Hepatic stellate cell (primary cell): ENCODE data around the gene TBC1D12.
"Not testable (repeated sequence)": the region's sequence is repeated elsewhere in the genome, so short reads cannot be mapped to it uniquely, and the experiment has no call there.

Experiments
- DNase-seq: peaks from one replicate; pipeline ENCODE4 v3.0.0; 2011; ENCODE audit warnings: low spot score

The TBC1D12 gene

DNA sequence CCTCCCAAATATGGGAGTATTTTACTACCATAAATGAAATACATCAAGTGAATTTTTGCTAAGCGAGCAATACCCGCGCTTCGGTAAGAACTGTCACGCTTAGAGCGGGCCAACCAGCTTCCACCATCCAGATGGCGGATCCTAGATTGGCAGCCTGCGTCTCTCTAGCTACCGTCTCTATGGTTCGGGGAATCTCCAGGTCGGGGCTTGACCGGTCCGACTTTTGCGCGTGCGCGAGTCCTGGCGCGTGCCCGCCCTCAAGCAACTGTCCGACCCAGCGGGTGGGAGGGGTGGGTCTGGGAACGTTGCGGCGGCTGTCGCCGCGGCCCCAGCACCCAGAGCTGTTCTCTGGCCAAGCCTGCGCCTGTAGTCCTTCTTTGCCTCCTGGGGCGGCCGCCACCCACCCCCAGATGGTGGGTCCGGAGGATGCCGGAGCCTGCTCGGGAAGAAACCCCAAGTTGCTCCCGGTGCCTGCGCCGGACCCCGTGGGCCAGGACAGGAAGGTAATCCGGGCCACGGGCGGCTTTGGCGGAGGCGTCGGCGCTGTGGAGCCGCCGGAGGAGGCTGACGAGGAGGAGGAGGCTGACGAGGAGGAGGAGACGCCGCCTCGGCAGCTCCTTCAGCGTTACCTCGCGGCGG, at the start of gene TBC1D12:
Gene TBC1D12 (plus strand): TSS at position 338 of the 639 bp plus-strand sequence. CDS start 73 bp downstream, at position 411.
- peak; percentile 94 for DNase-seq

GRCh38 chr10:94353336-94353735, 49.0 kb upstream of the TBC1D12 start:
- DNase-seq = no peak

DNA sequence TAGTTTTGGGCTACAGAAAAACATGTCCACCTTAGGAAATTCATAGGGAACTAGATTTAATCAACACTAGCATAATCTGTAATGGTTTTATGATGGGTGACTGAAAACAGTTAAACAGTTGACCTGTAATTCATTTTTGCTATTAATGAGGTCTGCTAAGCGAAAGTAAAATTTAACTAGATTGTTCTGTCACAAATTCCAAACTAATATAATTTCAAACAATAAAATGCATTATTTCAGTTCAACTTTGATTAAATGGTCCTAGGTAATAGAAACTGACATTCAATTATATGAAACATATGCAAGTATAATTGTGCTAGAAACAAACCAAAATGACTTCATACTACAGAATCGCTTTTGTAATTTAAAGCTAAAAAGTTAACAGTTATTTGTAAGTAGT, 46.5 kb upstream of the TBC1D12 start:
- DNase-seq = no peak

- no peak for DNase-seq
Observed at GRCh38 chr10:94357193-94357592, 45.1 kb upstream of the TBC1D12 start.

GRCh38 chr10:94358480-94358879, 43.9 kb upstream of the TBC1D12 start:
- DNase-seq = peak; percentile 88

DNA sequence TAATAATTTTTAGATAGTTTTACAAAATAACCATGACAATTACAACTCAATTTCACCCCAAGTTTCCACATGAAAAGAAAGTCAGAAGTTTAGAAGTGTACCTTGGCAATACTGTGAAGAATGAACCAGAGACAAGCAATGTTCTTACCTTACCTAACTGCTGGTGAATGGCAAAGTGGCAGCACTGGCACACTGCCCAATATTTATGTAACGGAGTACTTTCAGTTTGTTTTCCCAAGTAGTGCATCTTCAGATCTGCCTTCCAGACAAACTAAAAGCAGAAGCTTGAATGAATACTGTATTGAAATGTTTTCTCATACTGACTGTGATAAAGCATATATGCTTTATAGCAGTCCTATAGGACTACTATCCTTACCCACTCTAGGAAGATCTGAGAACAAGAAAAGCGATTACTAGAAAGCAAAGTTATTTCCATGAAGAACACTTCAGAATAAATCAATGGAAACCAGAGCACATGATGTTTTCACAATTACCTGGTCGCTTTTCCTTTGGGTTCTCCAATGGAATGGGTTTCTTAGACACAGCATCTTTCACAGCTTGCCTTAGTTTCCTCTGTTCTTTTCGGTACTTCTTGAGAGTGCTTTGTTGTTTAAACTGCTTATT, 41.1 kb upstream of the TBC1D12 start:
- DNase-seq = peak; percentile 7

DNA sequence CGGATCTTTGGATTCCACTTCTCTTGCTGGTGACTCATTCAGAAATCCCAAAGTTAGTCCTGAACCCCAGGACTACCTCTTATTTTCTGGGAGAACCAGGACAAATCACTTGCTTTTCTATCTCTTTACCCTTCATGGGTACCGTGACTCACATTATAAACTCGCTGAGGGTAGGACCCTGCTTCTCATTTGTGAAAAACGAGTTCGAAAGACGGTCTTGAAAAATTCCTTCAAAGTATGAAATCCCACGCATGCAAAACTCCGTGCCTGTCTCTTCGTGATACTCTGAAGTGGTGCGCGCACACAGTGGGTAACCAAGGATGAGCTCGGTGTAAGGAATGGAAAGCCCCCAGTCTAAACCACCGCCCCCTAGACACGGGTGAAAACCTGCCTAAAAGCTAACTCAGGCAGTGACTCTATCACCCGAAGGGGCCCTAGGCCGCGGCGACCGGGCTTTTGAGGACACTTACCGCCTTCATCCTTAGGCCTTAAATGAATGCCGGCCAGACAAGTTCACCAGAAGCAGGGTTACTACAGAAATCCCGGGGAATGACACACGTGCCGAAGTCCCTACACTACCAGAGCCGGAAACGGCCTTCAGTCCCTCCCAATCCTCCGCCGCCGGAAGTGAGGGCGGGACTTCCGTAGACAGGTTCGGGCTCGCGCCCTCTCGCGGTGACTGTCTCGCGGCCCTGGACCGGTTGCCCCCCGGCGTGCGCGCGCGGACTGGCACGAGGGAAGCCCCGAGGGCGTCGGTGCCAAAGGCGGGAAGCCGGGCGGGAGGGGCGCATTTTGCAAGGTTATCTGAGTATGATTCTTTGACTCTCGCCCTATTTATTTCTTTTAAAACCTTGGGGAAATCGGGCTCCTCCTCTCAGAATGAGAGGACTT, 39.7 kb upstream of the TBC1D12 start, which contains the start of gene NOC3L:
Gene NOC3L (minus strand): TSS at position 580 of the 891 bp plus-strand sequence. CDS start 101 bp downstream, at position 479.
- DNase-seq = peak; percentile 89

- DNase-seq = no peak
Observed at GRCh38 chr10:94363251-94363565, 39.1 kb upstream of the TBC1D12 start.

GRCh38 chr10:94364482-94364881, 37.9 kb upstream of the TBC1D12 start:
- no peak for DNase-seq

- no peak for DNase-seq
Observed at GRCh38 chr10:94366382-94366781, 36.0 kb upstream of the TBC1D12 start.

DNA sequence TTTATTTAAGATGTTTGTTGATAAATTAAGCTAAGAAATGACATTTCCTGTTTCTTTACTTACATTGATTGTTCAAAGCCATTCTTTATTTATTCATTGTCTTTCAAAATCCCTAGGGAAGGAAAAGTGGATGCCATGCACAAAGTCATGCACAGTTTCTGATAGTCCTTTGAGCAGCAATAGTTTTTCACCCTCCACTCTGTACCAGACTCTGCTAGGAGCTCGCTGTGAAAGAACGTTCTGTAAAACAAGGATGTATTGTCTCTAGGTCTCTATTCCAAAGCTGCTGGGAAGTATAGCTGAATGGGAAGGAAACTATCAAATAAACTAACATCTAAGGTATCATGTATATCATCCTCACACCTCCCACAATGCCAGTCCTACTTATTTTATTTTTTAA, 31.8 kb upstream of the TBC1D12 start:
- DNase-seq = no peak

DNA sequence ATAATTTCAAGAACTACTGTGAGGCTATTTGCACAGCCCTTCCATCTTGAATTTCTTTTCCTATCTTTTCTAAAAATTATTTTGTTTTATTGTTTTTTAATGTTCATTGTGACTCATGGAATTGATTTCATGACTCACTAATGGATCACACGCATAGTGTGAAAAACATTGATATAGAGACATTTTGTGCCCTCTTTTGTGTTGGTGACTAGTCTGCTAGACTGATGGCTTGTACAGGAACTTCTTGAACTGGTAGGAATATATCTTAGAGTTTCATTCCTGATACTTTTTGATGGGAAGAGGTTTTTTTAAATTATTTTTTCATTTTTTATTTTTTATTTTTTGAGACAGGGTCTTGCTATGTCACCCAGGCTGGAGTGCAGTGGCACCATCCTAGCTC, 27.0 kb upstream of the TBC1D12 start:
- no peak for DNase-seq

DNA sequence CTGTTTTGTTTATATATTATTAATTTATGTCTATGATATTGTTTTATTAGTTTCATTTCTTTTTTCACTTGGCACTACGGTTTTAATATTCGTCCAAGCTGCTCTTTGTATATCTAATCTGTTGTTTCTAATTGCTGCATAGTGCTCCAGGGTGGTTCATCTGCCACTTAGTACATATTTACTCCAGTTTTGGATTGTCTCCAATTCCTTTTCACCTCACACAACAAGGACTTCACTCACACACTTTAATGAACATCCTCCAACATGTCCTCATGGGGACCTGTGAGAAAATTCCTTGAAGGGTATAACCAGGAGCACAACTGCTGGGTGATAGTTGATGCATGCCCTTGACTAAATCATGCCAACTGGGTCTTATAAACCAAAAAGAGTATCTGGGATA, 25.5 kb upstream of the TBC1D12 start:
- no peak for DNase-seq

DNA sequence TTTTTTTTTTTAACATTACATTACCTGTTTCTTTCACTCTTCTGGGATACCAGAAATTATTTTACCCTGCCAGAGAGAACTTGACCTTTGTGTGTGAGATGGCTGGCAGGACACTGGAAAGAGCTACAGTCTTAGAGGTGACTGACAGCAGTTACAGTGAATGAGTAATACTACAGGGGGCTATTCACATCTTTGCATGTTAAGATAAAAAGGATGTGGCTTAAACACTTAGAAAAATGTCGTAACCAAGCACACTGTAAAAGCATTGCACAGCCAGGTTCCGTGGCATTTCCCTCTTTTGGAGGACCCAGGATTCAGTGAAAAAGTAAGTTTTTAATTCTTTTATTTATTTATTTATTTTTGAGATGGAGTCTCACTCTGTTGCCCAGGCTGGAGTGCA, 18.8 kb upstream of the TBC1D12 start:
- no peak for DNase-seq

DNA sequence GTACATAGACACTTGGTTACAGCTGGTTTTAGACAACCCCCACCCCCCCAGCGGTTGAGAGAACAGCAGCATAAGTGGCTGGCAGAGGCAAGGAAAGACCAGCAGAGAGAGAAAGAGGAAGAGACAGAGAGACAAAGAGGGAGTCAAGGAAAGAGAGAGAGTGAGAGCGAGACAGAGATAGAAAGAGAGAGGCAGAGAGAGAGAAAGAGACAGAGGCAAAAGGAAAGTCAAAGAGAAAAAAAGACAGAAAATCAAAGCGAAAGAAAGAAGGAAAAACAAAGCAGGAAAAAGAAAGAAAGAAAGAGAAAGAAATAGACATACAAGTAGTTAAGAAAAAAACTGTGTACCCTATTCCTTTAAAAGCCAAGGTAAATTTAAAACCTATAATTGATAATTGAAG, 16.6 kb upstream of the TBC1D12 start:
- DNase-seq = not testable (repeated sequence)

DNA sequence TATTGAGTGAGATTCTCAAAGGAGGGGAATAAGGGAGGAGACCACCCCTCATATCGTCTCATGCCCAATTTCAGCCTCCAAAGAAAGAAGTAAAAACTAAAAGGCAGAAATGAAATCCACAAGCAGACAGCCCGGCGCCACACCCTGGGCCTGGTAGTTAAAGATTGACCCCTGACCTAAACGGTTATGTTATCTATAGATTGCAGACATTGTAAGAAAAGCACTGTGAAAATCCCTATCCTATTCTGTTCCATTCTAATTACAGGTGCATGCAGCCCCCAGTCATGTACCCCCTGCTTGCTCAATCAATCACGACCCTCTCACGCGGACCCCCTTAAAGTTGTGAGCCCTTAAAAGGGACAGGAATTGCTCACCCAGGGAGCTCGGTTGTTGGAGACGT, 10.2 kb upstream of the TBC1D12 start:
- DNase-seq = not testable (repeated sequence)

GRCh38 chr10:94397549-94398370, 4.6 kb upstream of the TBC1D12 start:
- peak; percentile 69 for DNase-seq

DNA sequence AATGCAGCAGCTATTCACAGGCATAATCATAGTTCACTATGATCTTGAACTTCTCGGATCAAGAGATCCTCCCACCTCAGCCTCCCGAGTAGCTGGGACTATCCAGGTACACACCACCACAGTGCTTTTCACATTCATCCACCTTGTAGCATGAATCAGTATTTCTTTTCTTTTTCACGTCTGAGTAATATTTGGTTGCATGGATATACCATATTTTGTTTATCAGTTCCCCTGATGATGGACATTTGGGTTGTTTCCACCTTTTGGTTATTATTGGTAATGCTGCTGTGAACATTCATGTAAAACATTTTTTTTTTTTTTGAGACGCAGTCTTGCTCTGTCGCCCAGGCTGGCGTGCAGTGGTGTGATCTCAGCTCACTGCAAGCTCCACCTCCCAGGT, 3.6 kb upstream of the TBC1D12 start:
- no peak for DNase-seq

GRCh38 chr10:94402843-94403379, 570 bp downstream of the TBC1D12 start:
- DNase-seq = peak; percentile 51

DNA sequence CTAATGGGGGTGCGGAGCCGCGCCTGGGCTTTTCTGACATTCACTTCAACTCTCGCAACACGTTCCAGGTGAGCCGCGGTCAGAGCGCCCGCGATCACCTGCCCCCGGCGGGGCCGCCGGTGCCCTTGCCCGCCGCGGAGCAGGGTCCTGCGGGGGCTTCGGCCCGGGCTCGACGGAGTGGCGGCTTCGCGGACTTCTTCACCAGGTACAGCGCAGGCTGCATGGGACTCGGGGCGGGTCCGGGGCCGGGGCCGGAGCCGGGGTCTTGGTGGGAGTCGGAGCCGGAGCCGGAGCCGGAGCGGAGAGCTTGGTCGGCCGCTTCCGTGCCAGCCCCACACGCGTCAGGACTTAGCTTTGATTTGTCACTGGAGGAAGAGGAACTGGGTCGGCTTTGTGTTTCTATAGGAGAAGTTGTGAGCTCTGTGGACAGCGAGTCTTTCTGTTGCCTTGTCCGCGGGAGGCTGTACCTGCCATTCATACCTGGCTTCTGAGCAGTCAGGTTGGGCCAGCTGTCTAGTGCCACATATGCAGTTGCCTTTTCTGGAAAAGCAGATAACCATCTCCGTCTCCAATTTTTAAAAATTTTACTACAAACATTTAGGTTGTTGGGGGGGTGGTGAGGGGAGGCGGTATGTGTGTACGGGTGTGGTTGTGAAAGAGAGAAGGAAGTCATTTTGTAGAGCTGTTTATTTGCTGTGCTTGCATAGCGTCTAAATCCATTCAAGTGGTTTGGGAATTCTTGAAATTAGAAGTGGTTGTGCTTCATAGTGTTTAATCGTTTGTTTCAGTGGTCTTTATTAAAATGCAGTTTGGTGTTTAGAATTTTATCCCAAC, 1.3 kb downstream of the TBC1D12 start:
- DNase-seq = peak; percentile 64

DNA sequence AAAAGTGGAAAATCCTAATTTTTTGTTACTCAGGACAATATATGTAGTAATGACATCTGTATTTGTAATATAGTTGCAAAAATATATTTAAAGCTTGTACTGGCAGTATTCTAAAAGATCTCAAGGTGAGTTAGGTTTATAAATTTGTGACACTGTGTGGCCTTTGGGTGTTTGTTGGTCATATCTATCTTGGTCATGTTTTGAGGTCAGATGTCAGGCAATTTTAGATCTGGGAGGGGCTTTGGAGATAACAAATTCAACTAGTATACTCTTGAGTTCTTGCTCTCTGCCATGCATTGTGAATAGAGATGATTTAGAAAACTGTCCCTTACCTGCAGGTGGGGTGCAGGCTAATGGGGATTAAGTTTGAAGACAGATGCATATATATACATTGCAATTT, 3.1 kb downstream of the TBC1D12 start:
- DNase-seq = no peak
